Measurements from ENCODE around the gene MRPL34.
"Not testable (repeated sequence)": the region's sequence is repeated elsewhere in the genome, so short reads cannot be mapped to it uniquely, and the experiment has no call there.

Gene MRPL34

DNA sequence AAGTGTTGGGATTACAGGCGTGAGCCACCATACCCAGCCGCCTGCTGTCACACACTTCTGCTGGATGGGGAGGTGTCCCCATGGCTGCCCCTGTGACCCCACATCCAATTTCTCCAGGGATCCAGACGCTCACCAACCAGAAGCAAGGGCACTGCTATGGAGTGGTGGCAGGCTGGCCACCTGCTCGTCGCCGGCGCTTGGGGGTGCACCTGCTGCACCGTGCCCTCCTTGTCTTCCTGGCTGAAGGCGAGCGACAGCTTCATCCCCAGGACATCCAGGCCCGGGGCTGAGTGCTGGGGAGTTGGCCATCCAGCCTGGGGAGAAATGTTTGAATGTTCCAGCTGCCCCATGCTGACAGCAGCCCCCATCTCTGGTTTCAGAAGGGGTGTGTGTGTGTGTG lies 19.4 kb upstream of the MRPL34 start:
- no peak for DNase-seq

- DNase-seq = no peak
Observed at GRCh38 chr19:17286752-17287151, 18.9 kb upstream of the MRPL34 start.

DNA sequence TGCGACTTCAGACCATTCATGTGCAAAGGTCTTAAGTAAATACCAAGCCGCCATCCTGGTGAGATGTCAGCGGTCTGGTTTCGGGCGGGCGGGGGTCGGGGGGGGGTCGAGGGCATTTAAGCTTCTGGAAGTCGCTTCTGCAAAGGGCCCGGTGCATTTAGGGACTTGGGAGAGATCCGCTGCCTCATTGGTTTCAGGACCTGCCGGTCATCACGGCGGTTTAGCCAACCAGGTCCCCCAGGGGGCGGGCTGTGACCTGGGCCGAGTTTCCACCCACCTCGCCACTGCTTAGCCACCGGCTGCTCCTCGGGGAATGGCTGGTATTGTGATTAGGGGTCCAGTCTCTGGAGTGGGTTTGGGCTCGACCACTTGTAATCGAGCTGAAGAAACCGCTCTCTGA lies 16.2 kb upstream of the MRPL34 start:
- peak; percentile 84 for DNase-seq

- peak; percentile 86 for DNase-seq
Observed at GRCh38 chr19:17292301-17293074, 13.2 kb upstream of the MRPL34 start.

GRCh38 chr19:17293605-17294004 lies 12.1 kb upstream of the MRPL34 start:
- no peak for DNase-seq

DNA sequence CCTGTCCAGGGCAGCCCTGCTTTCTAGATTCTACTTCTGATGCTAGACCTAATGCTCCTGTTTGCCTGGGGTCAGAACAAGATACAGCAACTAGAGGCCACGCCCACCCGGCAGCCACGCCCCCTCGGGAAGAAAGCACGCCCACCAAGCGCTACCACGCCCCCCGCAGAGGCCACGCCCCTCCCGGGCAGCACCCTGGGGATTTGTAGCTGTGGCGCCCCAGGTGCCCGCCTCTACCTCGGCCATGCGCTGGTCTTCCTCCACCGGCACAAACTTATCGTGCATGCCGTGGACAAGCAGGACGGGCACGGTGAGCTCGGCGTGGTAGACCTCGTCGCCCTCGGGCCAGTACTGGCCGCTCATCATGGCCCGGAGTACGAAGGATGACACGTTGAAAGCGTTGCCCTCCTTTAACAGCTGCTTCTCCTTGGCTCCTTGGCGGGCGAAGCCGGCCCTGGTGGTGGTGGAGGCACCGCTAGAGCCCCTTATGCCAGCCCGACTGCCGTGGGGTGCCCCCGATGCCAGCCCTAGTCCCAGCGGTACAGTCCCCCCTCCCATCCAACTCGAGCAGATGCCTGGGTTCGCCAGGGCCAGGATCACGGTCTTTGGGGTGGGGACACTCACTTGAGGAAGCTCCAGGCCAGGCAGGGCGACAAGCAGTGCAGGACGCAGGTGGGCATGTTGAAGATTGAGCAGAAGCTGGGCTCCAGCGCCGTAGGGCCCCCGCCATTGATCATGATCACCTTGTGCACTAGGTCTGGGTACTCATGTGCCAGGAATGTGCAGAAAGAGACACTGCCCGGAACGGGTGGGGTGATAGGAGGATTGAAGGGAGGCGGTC lies 11.4 kb upstream of the MRPL34 start:
- DNase-seq = no peak

- not testable (repeated sequence) for DNase-seq
Observed at GRCh38 chr19:17295551-17295950, 10.1 kb upstream of the MRPL34 start.

- no peak for DNase-seq
Observed at GRCh38 chr19:17296273-17296672, 9.4 kb upstream of the MRPL34 start.

DNA sequence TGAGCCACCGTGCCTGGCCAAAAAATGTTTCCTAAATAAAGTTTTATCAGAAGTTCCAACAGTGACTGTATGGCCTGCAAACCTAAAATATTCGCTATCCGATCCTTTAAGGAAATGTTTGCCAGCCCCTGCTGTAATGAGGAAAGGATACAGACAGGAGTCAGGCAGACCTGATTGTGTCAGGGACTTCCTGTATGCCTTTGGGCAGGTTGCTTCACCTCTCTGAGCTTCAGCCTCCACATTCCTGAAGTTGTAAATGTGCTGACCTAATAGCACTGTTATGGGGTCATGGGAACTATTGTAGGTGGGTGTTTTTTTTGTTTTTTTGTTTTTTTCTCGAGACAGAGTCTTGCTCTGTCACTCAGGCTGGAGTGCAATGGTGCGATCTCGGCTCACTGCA lies 8.7 kb upstream of the MRPL34 start:
- DNase-seq = no peak

DNA sequence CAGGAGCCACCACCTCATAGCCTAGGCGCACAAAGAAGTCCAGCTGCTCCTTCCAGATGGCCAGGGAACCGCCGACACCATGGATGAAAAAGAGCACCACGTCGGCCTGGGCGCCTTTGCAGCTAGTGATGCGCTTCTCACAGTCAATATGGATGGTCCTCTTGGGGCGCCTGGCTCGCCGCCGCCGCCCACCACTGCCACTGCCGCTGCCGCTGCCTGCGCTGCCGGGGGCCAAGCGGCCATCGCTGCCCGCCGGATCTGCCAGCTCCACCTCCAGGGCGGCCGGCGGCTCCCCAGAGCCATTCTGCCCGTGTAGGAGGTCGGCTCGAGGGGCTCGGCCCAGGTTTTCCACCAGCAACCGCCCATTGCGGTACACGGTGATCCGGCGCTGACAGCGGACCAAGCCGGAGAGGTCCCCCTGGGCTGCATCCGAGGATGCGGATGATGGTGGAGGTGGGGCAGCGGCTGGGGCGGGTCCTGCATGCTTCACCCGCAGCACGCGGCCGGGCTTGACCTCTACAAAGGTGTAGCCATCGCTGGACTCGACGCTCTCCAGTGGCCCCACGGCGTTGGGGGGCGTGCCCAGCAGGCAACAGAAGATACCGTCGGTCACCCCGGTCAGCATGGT lies 4.6 kb upstream of the MRPL34 start:
- DNase-seq = no peak

DNA sequence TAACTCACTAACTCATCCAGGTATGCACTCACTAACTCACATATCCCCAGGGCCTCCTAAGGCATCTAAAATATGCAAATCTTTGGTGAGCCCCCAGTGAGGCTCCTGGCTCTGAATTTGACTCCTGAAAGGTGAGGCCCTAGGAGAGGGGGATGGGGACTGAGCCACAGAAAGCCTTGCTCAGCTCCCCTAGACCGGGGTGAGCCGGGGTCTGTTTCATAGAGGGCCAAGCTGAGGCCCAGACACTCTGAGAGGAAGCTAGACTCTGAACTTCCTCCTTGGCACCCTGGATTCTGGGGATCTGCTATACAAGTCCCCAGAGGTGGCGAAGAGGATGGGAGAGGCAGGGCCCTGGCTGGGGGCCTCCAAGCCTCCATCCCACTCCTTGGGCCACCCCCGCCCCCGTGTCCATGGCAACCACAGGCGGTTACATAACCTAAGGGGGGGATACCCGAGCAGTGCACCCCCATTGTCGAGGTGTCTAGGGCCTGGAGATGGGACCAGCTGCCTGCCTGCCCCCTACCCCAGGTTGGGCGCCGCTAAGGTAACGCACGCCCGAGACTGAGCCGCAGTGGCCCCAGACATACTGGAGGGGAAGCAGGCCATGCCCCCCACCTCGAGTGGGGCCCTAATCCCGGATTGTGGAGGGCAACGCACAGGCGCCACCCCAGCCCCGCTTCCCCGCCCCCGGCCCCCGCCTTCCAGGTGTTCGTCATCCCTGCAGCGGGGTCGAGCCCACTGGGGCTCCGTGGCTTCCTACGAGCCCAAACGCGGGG lies 3.1 kb upstream of the MRPL34 start:
- peak; percentile 24 for DNase-seq

- DNase-seq = peak; percentile 98
Observed at GRCh38 chr19:17303167-17303939, 2.3 kb upstream of the MRPL34 start, which contains the start of gene ABHD8. Gene ABHD8, minus strand, starts transcription at chr19:17303425. Its CDS starts 1,809 bp downstream, at chr19:17301616.

- no peak for DNase-seq
Observed at GRCh38 chr19:17303940-17304267, 1.8 kb upstream of the MRPL34 start.

DNA sequence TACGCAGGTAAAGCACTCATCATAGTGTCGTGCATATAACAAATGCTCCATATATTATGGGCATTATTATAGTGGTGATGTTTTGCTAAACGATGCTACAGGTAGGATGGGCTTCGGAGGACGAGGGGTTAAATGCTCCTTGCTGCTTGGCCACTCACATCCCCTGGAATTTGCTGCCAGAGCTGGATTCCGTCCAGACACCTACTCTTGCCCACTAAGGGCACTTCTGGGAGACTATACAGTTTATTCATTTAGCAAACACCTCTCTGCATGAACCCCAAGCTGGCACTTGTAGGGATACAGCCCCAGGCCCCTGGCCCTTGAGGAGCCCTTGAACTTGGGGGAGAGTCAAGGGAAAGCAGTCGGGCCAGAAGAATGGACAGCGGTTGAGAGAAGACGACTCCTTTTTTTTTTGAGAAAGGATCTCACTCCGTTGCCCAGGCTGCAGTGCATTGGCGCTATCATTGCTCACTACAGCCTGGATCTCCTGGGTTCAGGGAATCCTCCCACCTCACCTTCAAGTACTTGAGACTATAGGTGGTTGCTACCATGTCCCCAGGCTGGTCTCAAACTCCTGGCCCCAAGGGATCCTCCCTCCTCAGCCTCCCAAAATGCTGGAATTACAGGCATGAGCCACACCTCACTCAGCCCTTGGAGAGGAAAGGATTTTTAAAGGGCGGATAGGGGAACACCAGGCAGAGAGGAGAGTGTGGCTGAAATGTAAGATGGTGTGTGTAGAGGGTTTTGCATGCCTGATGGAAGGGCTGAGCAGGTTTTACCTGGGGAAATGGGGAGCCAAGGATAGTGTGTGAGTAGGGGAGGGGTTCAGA lies 1.1 kb upstream of the MRPL34 start:
- DNase-seq = peak; percentile 27

GRCh38 chr19:17305216-17305516 lies 506 bp upstream of the MRPL34 start:
- no peak for DNase-seq

GRCh38 chr19:17306285-17306714 lies 628 bp downstream of the MRPL34 start:
- DNase-seq = no peak

DNA sequence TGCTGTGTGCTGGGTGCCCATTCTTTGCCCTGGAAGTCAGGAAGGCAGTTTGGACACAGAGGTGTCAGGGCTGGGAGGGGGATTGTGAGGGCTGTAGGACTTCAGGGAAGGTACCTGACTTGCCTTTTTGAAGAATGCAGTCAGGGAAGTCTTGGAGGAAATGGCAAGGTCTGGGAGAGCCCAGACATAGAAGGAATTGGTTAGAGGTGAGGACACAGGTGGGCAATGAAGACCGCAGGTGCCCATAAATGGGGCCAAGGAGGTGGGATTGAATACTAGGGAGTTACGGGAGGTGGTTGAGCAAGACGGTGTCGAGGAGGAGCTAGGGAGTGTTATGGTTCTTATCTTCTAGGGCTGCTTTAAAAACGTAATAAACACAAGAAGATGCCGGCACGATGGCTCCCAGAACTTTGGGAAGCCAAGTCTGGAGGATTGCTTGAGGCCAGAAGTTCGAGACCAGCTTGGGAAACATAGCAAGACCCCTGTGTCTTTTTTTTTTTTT lies 2.3 kb downstream of the MRPL34 start:
- no peak for DNase-seq

DNA sequence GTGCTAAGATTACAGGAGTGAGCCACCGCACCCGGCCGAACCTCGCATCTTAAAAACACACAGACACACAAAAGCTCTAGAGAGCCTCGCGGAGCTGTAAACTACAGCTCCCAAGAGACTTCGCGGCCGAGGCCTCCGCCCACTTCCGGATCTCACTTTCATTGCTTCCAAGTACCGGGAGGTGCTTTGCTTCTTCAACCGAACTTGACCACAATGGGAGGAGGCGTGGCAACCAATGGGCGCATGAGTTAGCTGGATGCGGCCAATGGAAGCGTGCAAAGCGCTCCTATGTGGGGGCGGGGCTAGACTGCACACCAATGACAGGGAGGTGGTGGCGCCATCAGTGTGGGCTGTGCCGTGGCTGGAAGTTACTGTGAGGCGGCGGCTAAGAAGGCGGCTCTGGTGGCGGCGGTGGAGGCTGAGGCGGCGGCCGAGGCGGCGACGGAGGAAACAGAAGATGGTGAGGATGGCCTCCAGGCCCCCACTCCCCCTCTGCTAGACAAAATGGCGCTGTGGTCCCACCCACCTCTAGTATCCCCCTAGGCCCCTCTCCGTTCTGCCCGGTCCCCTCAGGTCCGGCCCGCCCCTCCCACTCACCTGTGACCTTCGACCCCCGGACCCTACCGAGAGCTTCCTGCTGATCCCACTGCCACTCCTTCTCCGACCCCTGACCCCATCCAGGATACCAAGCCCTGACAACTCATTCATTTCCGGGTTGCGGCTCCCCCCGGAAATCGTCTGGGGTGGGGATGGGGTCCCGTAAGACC lies 3.7 kb downstream of the MRPL34 start, which contains the start of gene DDA1:
TSS of gene DDA1 (plus strand) at position 366 of the 767 bp plus-strand sequence. CDS start at position 458, 92 bp downstream.
- peak; percentile 100 for DNase-seq

DNA sequence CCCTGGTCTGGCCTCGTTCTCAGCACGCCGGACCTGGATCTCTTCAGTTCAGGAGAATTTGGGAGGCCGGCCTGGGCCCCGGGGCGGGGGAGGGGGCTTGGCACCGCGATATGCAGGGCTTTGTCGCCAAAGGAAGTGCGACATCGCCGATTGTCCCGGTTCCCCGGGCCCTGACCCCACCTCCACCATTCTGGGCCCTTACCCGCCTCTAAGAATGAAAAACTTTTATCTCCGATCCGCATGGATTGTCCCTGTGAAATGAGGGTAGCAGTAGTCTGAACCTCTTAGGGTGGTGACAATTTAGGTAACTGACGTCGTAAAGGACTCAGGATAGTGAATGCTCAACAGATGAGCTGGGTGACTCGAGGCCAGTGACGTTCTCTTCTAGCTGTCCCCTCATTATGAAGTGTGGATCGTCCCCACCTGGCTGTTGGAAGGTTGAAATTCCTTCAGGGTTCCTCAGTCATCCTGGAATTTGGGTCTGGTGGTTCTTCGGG lies 4.3 kb downstream of the MRPL34 start:
- no peak for DNase-seq
